ENCODE data around the gene GNAS-AS1. TPM values are rescaled to one million over a fixed set of nuclear protein-coding genes. Genes with fewer than 3 reads are reported as not detected.

GNAS-AS1 gene
- total and polyA plus RNA-seq, 2 experiments from 2014 or later, result 12.3 to 15.0 TPM

- TF ChIP-seq ZNF462 (CRISPR knock-in tag; IDR thresholded peaks at IDR 0.05), result no peak
- TF ChIP-seq CTCF (conservative IDR thresholded peaks at IDR 0.05; ENCODE audit: low read depth in 2 of 2), result no peak
- TF ChIP-seq STAT1 (IDR thresholded peaks at IDR 0.05; ENCODE audit: unreplicated experiment), result no peak
- no peak for TF ChIP-seq EZH2 (IDR thresholded peaks at IDR 0.05; ENCODE audit: low read depth, unreplicated experiment)
- TF ChIP-seq ETS1 (IDR thresholded peaks at IDR 0.05), result no peak
- TF ChIP-seq POLR2AphosphoS5 (IDR thresholded peaks at IDR 0.05; ENCODE audit: low read depth), result no peak
- no peak for TF ChIP-seq ZNF114 (CRISPR knock-in tag; IDR thresholded peaks at IDR 0.05)
Measured at GRCh38 chr20:58776109-58776508, 74.6 kb downstream of the GNAS-AS1 start (continued).
